A673 (cell line): ENCODE measurements around the gene TRDMT1.

Experiments used
- CTCF ChIP-seq: fragments of 300-800, 200-600 bp; sonication (generic); conservative IDR thresholded peaks from 2 replicates; pipeline ENCODE4 v1.5.1; 2017; ENCODE audit warnings: low read depth, mild to moderate bottlenecking, antibody characterized with exemption, low read length, moderate library complexity, mixed read lengths
- EZH2 ChIP-seq: fragments of 200-600 bp; sonication (generic); IDR thresholded peaks from 2 replicates; pipeline ENCODE4 v1.6.1; 2017; ENCODE audit warnings: borderline replicate concordance, low read depth, mild to moderate bottlenecking, mixed read lengths, antibody characterized with exemption, low read length; ENCODE audit not compliant: poor library complexity, severe bottlenecking

- TF ChIP-seq CTCF (no peak; the same call in 1 of the 2 replicates), EZH2 (no peak)
These were observed 26.9 kb upstream of the TRDMT1 start, which contains the start of gene VIM for GRCh38 chr10:17228091-17229015.
